CD8-positive, alpha-beta memory T cell (primary cell): Measurements from ENCODE around the gene CPA4. TPM values are rescaled to one million over a fixed set of nuclear protein-coding genes. Genes with fewer than 3 reads are reported as not detected.

Experiments used
- CTCF ChIA-PET: fragments of 350-600 bp; sonication (Branson Sonifier 250); formaldehyde crosslinking; loops from one replicate; lab custom pipeline; 2021; ENCODE audit warnings: antibody characterized with exemption; lab: Charles Lee
- POLR2A ChIA-PET: fragments of 350-600 bp; sonication (Branson Sonifier 250); formaldehyde crosslinking; loops from one replicate; lab custom pipeline; 2021; ENCODE audit warnings: antibody characterized with exemption; lab: Charles Lee
- DNase-seq, 5 donors: peaks; one replicate each; pipeline versions ENCODE4 v3.0.0 to v3.0.0-alpha.2; 2020 to 2022; ENCODE audit warnings: mixed read lengths in 1 of 5
- H3K27ac ChIP-seq: one replicate; pipeline ENCODE4 v1.7.0; 2013; ENCODE audit warnings: low read depth, mild to moderate bottlenecking, low read length, moderate library complexity
- H3K27me3 ChIP-seq: 2 replicates; pipeline ENCODE4 v1.7.0; 2013; ENCODE audit warnings: low read length, mild to moderate bottlenecking; ENCODE audit not compliant: insufficient read depth, poor library complexity, severe bottlenecking
- H3K36me3 ChIP-seq: 2 replicates; pipeline ENCODE4 v1.7.0; 2013; ENCODE audit warnings: mild to moderate bottlenecking, low read length, moderate library complexity; ENCODE audit not compliant: insufficient read depth
- H3K4me1 ChIP-seq: 2 replicates; pipeline ENCODE4 v1.7.0; 2013; ENCODE audit warnings: mild to moderate bottlenecking, low read length, moderate library complexity; ENCODE audit not compliant: insufficient read depth
- H3K4me3 ChIP-seq: 2 replicates; pipeline ENCODE4 v1.7.0; 2013; ENCODE audit warnings: mild to moderate bottlenecking, low read length
- H3K9me3 ChIP-seq: 2 replicates; pipeline ENCODE4 v1.7.0; 2013; ENCODE audit warnings: mild to moderate bottlenecking, low read length
- H3K27ac Mint-ChIP-seq, 8 donors: one replicate each; pipeline ENCODE4 v1.8.0; 2020 to 2021; ENCODE audit warnings: mixed read lengths in 8 of 8, mild to moderate bottlenecking in 6 of 8, inconsistent platforms in 3 of 8, moderate library complexity in 3 of 8
- H3K27me3 Mint-ChIP-seq, 2 donors: one replicate each; pipeline ENCODE4 v1.8.0; 2020 to 2021; ENCODE audit warnings: mixed read lengths in 2 of 2, mild to moderate bottlenecking in 1 of 2, moderate library complexity in 1 of 2
- H3K36me3 Mint-ChIP-seq, 3 donors: one replicate each; pipeline ENCODE4 v1.8.0; 2020 to 2021; ENCODE audit warnings: mixed read lengths in 3 of 3, inconsistent platforms in 1 of 3, mild to moderate bottlenecking in 1 of 3
- H3K4me1 Mint-ChIP-seq, 3 donors: one replicate each; pipeline ENCODE4 v1.8.0; 2020 to 2021; ENCODE audit warnings: mixed read lengths in 3 of 3, inconsistent platforms in 1 of 3, mild to moderate bottlenecking in 1 of 3
- H3K4me3 Mint-ChIP-seq, 7 donors: one replicate each; pipeline ENCODE4 v1.8.0; 2020 to 2021; ENCODE audit warnings: mixed read lengths in 7 of 7, mild to moderate bottlenecking in 6 of 7, moderate library complexity in 4 of 7, inconsistent platforms in 2 of 7
- H3K9me3 Mint-ChIP-seq, 5 donors: one replicate each; pipeline ENCODE4 v1.8.0; 2020 to 2022; ENCODE audit warnings: mixed read lengths in 5 of 5, mild to moderate bottlenecking in 3 of 5, moderate library complexity in 2 of 5, inconsistent platforms in 1 of 5
- polyA plus RNA-seq: library from polyadenylated mRNA; unstranded; fragments of 300-500 nt; fragmentation: Illumina TruSeq; gene quantifications from one replicate; pipeline ENCODE4 v1.2.3, GENCODE V29; 2021
- total RNA-seq, 2 experiments: library from RNA; stranded (reverse); gene quantifications; one replicate each; pipeline ENCODE4 v1.2.3, GENCODE V29; 2021

CPA4 gene
- total and polyA plus RNA-seq, 3 experiments from 2014 or later = not detected

GRCh38 chr7:130277763-130278643 lies 15.0 kb upstream of the CPA4 start:
- H3K4me1 ChIP-seq = no peaks in the 10 kb centered on the region
- Mint-ChIP-seq H3K4me3 (no peak overlapping the region), H3K27ac (no peak overlapping the region), H3K4me1 (peaks cover 0 to 8% (median 4%) of the 10 kb centered on the region in 3 donors), H3K36me3 (no peaks in the 10 kb centered on the region), H3K9me3 (no peaks in the 10 kb centered on the region), H3K27me3 (peaks cover 9 to 47% of the 10 kb centered on the region in 2 donors)
- H3K36me3 ChIP-seq = no peaks in the 10 kb centered on the region
- H3K4me3 ChIP-seq = no peak overlapping the region
- H3K27ac ChIP-seq = no peak overlapping the region
- POLR2A ChIA-PET = no interaction called here
- H3K27me3 ChIP-seq = no peaks in the 10 kb centered on the region
- no peak for DNase-seq
- CTCF ChIA-PET = no interaction called here
- H3K9me3 ChIP-seq = no peaks in the 10 kb centered on the region

DNA sequence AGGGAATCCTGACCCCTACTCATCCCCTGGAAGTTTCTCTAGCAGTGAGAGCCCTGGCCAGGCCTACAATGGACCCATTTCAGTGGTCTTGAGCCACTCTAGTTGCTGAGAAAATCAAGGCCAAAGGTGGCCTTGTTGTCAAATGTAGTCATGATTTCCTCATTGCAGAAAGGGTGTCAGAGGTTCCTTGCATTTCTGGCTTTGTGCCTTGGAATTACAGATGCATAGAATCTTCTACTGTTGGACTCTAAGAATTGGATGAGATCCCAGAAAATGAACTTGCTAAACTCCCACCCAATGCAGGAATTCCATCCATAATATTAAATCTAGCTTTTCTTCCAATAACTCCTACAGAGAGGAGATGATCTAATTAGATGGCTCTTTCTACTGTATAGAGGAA lies 14.1 kb upstream of the CPA4 start:
- Histone ChIP-seq H3K27ac (no peak overlapping the region), H3K4me3 (no peak overlapping the region), H3K9me3 (no peaks in the 10 kb centered on the region), H3K4me1 (no peaks in the 10 kb centered on the region), H3K27me3 (no peaks in the 10 kb centered on the region), H3K36me3 (no peaks in the 10 kb centered on the region)
- H3K4me3 Mint-ChIP-seq = no peak overlapping the region
- ChIA-PET CTCF (no interaction called here), POLR2A (no interaction called here)
- no peaks in the 10 kb centered on the region for H3K9me3 Mint-ChIP-seq
- H3K4me1 Mint-ChIP-seq = peaks cover 0 to 8% (median 4%) of the 10 kb centered on the region in 3 donors
- H3K27me3 Mint-ChIP-seq = peaks cover 6 to 48% of the 10 kb centered on the region in 2 donors
- no peaks in the 10 kb centered on the region for H3K36me3 Mint-ChIP-seq
- DNase-seq = no peak
- no peak overlapping the region for H3K27ac Mint-ChIP-seq

DNA sequence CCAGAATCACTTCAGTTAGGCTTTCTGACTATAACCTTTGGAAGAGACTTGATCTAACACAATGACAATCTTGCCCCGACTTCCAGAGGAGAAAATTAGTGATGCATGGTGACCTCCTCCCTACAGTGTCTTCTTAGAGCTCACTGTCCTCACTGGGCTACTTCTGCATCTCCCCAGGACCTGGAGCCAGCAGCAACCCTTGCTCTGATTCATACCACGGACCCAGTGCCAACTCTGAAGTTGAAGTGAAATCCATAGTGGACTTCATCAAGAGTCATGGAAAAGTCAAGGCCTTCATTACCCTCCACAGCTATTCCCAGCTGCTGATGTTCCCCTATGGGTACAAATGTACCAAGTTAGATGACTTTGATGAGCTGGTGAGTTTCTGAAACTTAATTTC lies 13.7 kb upstream of the CPA4 start:
- Mint-ChIP-seq H3K4me1 (peaks cover 0 to 8% (median 4%) of the 10 kb centered on the region in 3 donors), H3K27ac (no peak overlapping the region), H3K27me3 (peaks cover 8 to 48% of the 10 kb centered on the region in 2 donors)

DNA sequence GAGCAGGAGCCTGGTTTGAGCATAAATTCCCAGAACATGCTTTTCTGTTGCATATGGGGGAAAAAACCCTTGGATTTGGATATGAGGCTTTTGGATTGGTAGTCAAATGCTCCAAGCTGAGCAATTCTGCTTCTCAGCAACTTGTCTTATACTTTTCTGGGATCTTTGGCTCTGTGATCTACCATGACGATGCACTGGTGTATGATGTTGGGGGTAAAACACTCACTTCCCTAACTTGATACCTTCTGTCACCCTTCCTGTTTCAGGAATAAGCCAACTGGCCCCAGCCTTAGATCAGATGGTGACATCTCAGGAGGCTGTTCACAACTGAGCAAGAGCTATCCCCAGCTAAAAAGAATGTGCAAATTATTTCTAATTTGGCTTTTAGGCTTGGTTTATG lies 13.1 kb upstream of the CPA4 start:
- no peak overlapping the region for H3K4me3 Mint-ChIP-seq
- H3K9me3 ChIP-seq = no peaks in the 10 kb centered on the region
- H3K27me3 Mint-ChIP-seq = peaks cover 8 to 48% of the 10 kb centered on the region in 2 donors
- H3K4me1 ChIP-seq = no peaks in the 10 kb centered on the region
- H3K36me3 ChIP-seq = no peaks in the 10 kb centered on the region
- H3K36me3 Mint-ChIP-seq = no peaks in the 10 kb centered on the region
- H3K27me3 ChIP-seq = no peaks in the 10 kb centered on the region
- ChIA-PET POLR2A (no interaction called here), CTCF (no interaction called here)
- H3K27ac Mint-ChIP-seq = no peak overlapping the region
- peaks cover 0 to 4% (median 0%) of the 10 kb centered on the region in 5 donors for H3K9me3 Mint-ChIP-seq
- peaks cover 0 to 8% (median 4%) of the 10 kb centered on the region in 3 donors for H3K4me1 Mint-ChIP-seq
- DNase-seq = no peak
- no peak overlapping the region for H3K27ac ChIP-seq
- H3K4me3 ChIP-seq = no peak overlapping the region

More for the DNA sequence above, 13.7 kb upstream of the CPA4 start:
- Histone ChIP-seq H3K4me3 (no peak overlapping the region), H3K9me3 (no peaks in the 10 kb centered on the region), H3K27me3 (no peaks in the 10 kb centered on the region), H3K27ac (no peak overlapping the region), H3K4me1 (no peaks in the 10 kb centered on the region), H3K36me3 (no peaks in the 10 kb centered on the region)
- ChIA-PET POLR2A (no interaction called here), CTCF (no interaction called here)
- Mint-ChIP-seq H3K4me3 (no peak overlapping the region), H3K9me3 (peaks cover 0 to 3% (median 0%) of the 10 kb centered on the region in 5 donors), H3K36me3 (no peaks in the 10 kb centered on the region)
- DNase-seq = no peak

- H3K4me3 ChIP-seq = no peak overlapping the region
- H3K27me3 Mint-ChIP-seq = peaks cover 8 to 39% of the 10 kb centered on the region in 2 donors
- H3K36me3 Mint-ChIP-seq = no peaks in the 10 kb centered on the region
- no peak overlapping the region for H3K27ac ChIP-seq
- H3K9me3 ChIP-seq = no peaks in the 10 kb centered on the region
- CTCF ChIA-PET = no interaction called here
- no peak overlapping the region for H3K27ac Mint-ChIP-seq
- peaks cover 0 to 8% (median 4%) of the 10 kb centered on the region in 3 donors for H3K4me1 Mint-ChIP-seq
- H3K4me1 ChIP-seq = no peaks in the 10 kb centered on the region
- no peak overlapping the region for H3K4me3 Mint-ChIP-seq
- no peak for DNase-seq
- H3K9me3 Mint-ChIP-seq = peaks cover 0 to 4% (median 0%) of the 10 kb centered on the region in 5 donors
- H3K36me3 ChIP-seq = no peaks in the 10 kb centered on the region
- POLR2A ChIA-PET = no interaction called here
- H3K27me3 ChIP-seq = no peaks in the 10 kb centered on the region
Measured at GRCh38 chr7:130281260-130281659, 11.7 kb upstream of the CPA4 start.

DNA sequence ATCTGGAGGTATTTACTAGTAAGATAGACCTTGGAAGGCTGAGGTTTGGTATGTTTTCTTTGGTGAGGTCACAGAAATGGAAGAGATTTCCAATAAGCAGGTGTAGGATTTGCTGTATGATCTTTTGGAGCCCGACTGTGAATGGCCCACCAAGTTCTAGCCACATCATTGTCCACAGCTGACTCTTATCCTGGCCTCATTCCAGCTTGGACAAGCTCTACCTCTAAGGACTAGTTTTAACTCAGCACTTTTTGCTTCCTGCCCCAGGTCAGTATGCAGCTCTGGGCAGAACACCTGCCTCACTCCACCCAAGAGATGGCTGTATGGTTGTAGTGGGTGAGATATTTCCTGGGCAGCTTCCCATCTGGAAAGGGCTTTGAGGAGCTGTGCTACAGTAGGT lies 6.1 kb upstream of the CPA4 start:
- Histone ChIP-seq H3K4me3 (no peak overlapping the region), H3K27ac (no peak overlapping the region), H3K27me3 (no peaks in the 10 kb centered on the region), H3K4me1 (no peaks in the 10 kb centered on the region), H3K9me3 (no peaks in the 10 kb centered on the region), H3K36me3 (no peaks in the 10 kb centered on the region)
- ChIA-PET CTCF (no interaction called here), POLR2A (no interaction called here)
- no peak for DNase-seq
- Mint-ChIP-seq H3K27ac (no peak overlapping the region), H3K4me3 (no peak overlapping the region), H3K27me3 (peaks cover 8 to 20% of the 10 kb centered on the region in 2 donors), H3K4me1 (no peaks in the 10 kb centered on the region), H3K9me3 (peaks cover 0 to 4% (median 0%) of the 10 kb centered on the region in 5 donors), H3K36me3 (no peaks in the 10 kb centered on the region)

DNA sequence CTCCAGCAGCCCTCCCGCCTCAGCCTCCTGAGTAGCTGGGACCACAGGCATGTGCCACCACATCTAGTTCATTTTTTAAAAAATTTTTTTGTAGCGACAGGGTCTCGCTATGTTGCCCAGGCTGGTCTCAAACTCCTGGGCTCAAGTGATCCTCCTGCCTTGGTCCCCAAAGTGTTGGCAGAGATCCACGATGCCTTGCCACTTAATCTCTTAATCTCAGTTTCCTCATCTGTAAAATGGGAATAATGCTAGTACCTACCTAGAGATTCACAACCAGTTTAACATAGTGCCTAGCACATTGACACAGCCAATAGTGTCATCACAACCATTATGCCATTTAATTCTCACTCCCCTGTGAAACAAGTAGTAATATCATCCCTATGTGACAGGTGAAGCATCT lies 4.8 kb upstream of the CPA4 start:
- H3K27ac Mint-ChIP-seq = no peak overlapping the region
- no peaks in the 10 kb centered on the region for H3K36me3 Mint-ChIP-seq
- no peak overlapping the region for H3K4me3 ChIP-seq
- POLR2A ChIA-PET = no interaction called here
- H3K4me1 ChIP-seq = no peaks in the 10 kb centered on the region
- H3K36me3 ChIP-seq = no peaks in the 10 kb centered on the region
- DNase-seq = no peak
- CTCF ChIA-PET = no interaction called here
- H3K27ac ChIP-seq = no peak overlapping the region
- no peaks in the 10 kb centered on the region for H3K4me1 Mint-ChIP-seq
- H3K27me3 Mint-ChIP-seq = peaks cover 5 to 13% of the 10 kb centered on the region in 2 donors
- H3K9me3 ChIP-seq = no peaks in the 10 kb centered on the region
- no peak overlapping the region for H3K4me3 Mint-ChIP-seq
- no peaks in the 10 kb centered on the region for H3K27me3 ChIP-seq
- H3K9me3 Mint-ChIP-seq = peaks cover 0 to 4% (median 0%) of the 10 kb centered on the region in 5 donors

DNA sequence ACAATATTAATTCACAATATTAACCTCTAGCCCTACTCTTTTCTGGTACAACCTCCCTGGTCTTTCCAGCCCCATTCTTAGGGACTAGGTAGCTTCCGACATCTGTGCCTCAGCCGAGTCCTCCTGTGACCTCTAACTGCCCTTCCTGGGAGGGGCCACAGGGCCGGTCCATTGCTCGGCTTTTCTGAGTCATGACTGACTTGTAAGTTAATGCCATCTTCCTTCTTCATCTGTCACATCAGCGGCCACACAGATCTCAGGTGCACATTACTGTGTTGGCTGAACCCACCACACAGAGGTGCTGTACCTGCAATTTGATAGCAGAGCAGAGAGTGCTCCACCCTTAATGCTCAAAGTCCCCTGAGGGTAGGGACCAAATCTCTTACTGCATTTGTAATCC lies 4.1 kb upstream of the CPA4 start:
- H3K27ac Mint-ChIP-seq = no peak overlapping the region
- DNase-seq = no peak
- Histone ChIP-seq H3K36me3 (no peaks in the 10 kb centered on the region), H3K4me1 (no peaks in the 10 kb centered on the region), H3K27me3 (no peaks in the 10 kb centered on the region), H3K9me3 (no peaks in the 10 kb centered on the region), H3K4me3 (no peak overlapping the region), H3K27ac (no peak overlapping the region)
- H3K4me3 Mint-ChIP-seq = no peak overlapping the region
- peaks cover 0 to 4% (median 0%) of the 10 kb centered on the region in 5 donors for H3K9me3 Mint-ChIP-seq
- ChIA-PET CTCF (no interaction called here), POLR2A (no interaction called here)
- no peaks in the 10 kb centered on the region for H3K4me1 Mint-ChIP-seq
- peaks cover 5 to 11% of the 10 kb centered on the region in 2 donors for H3K27me3 Mint-ChIP-seq
- no peaks in the 10 kb centered on the region for H3K36me3 Mint-ChIP-seq
